HepG2 (cell line): ENCODE measurements around the gene GPR162. TPM values are rescaled to one million over a fixed set of nuclear protein-coding genes. Genes with fewer than 3 reads are reported as not detected.
A peak's percentile ranks its signal among the peaks of the same experiment; 100 is the strongest.

Source experiments
- ARNT2 ChIP-seq: sonication (generic); formaldehyde crosslinking; IDR thresholded peaks from 2 replicates; pipeline ENCODE4 v1.8.0; 2022; ENCODE audit warnings: mild to moderate bottlenecking, low read depth, missing genetic modification reagents, moderate library complexity
- BORCS8-MEF2B ChIP-seq: sonication (generic); formaldehyde crosslinking; IDR thresholded peaks from 2 replicates; pipeline ENCODE4 v1.8.0; 2022; ENCODE audit warnings: mild to moderate bottlenecking, missing genetic modification reagents
- CHCHD3 ChIP-seq: sonication (generic); formaldehyde crosslinking; IDR thresholded peaks from 2 replicates; pipeline ENCODE4 v1.8.0; 2022; ENCODE audit warnings: mild to moderate bottlenecking, missing genetic modification reagents, moderate library complexity
- HBP1 ChIP-seq: IDR thresholded peaks from 2 replicates; pipeline ENCODE4 v1.6.1; 2016; ENCODE audit warnings: low read depth, control low read depth
- NR2F6 ChIP-seq, 2 experiments: IDR thresholded peaks; 2 replicates each; pipeline ENCODE4 v1.6.1; 2016; ENCODE audit warnings: antibody characterized with exemption in 1 of 2, mild to moderate bottlenecking in 1 of 2
- PAF1 ChIP-seq: IDR thresholded peaks from 2 replicates; pipeline ENCODE4 v1.6.1; 2016; ENCODE audit warnings: missing genetic modification reagents, missing compliant biosample characterization
- PITX1 ChIP-seq: sonication (generic); formaldehyde crosslinking; IDR thresholded peaks from 2 replicates; pipeline ENCODE4 v1.5.1; 2020; ENCODE audit warnings: mild to moderate bottlenecking, missing genetic modification reagents
- RBM39 ChIP-seq: fragments of 200-400 bp; formaldehyde crosslinking; IDR thresholded peaks from one replicate; pipeline ENCODE4 v1.6.1; 2018; ENCODE audit warnings: antibody characterized with exemption, mild to moderate bottlenecking, low read depth, low read length; ENCODE audit not compliant: poor library complexity, severe bottlenecking
- SOX6 ChIP-seq, 2 experiments: fragments of 450-650 bp in 1 of 2; sonication (generic) in 1 of 2; formaldehyde crosslinking in 1 of 2; IDR thresholded peaks; 2 replicates each; pipeline versions ENCODE4 v1.4.0 to v1.6.1; 2017 to 2020; ENCODE audit warnings: antibody characterized with exemption in 1 of 2, mild to moderate bottlenecking in 1 of 2, missing genetic modification reagents in 1 of 2
- TGIF2 ChIP-seq: IDR thresholded peaks from 2 replicates; pipeline ENCODE4 v1.6.1; 2016; ENCODE audit warnings: control low read depth, missing compliant biosample characterization
- ZBTB8A ChIP-seq: sonication (generic); formaldehyde crosslinking; IDR thresholded peaks from 2 replicates; pipeline ENCODE4 v1.4.0; 2020; ENCODE audit warnings: mild to moderate bottlenecking, low read depth, missing genetic modification reagents, borderline replicate concordance
- ZNF567 ChIP-seq: sonication (generic); formaldehyde crosslinking; IDR thresholded peaks from 2 replicates; pipeline ENCODE4 v1.8.1; 2023; ENCODE audit warnings: mild to moderate bottlenecking, missing genetic modification reagents, borderline replicate concordance
- ZNF574 ChIP-seq: sonication (generic); formaldehyde crosslinking; IDR thresholded peaks from 2 replicates; pipeline ENCODE4 v1.4.0; 2020; ENCODE audit warnings: missing genetic modification reagents
- ZNF652 ChIP-seq: IDR thresholded peaks from 2 replicates; pipeline ENCODE4 v1.6.1; 2016; ENCODE audit warnings: low read depth, borderline replicate concordance
- ZNF770 ChIP-seq: sonication (generic); formaldehyde crosslinking; IDR thresholded peaks from 2 replicates; pipeline ENCODE4 v1.5.0; 2020; ENCODE audit warnings: mild to moderate bottlenecking, missing genetic modification reagents
- ZNF792 ChIP-seq: IDR thresholded peaks from 2 replicates; pipeline ENCODE4 v1.6.1; 2016
- polyA plus RNA-seq, 8 experiments: library from polyadenylated mRNA; depleted of rRNA in 3 of 8; stranded (reverse) in 7 of 8; unstranded in 1 of 8; fragments of >200 nt; fragmentation: Illumina TruSeq in 4 of 8; extraction: Trizol in 4 of 8; gene quantifications; 2 replicates each; pipeline versions ENCODE4 v1.2.1 to v1.2.3, GENCODE V29; 2011 to 2016; ENCODE audit warnings: low read depth in 4 of 8, missing spikeins in 1 of 8, mixed read lengths in 1 of 8; ENCODE audit not compliant: insufficient read depth in 1 of 8
- total RNA-seq, 5 experiments: library from RNA; depleted of rRNA; stranded (reverse); fragments of >200 nt; fragmentation: Illumina TruSeq; extraction: Trizol; gene quantifications; 2 replicates each; pipeline ENCODE4 v1.2.3, GENCODE V29; 2016; ENCODE audit warnings: low read depth in 1 of 5
- TF ChIP-seq, protein P1 (sequence below): IDR thresholded peaks from 2 replicates; pipeline ENCODE4 v1.6.1; 2016

GPR162 gene
- total and polyA plus RNA-seq, 2 of the 13 experiments (the other 11 are each of a cell fraction or from before 2014, with no cell fraction given): 0.08 TPM; not detected in 1

- TF ChIP-seq ZNF770 (CRISPR knock-in tag) (peak; percentile 48), PAF1 (CRISPR knock-in tag) (no peak), CHCHD3 (CRISPR knock-in tag) (peak; percentile 43; the same call in 1 of the 2 replicates), BORCS8-MEF2B (peak; percentile 85), NR2F6 (IDR thresholded peaks at IDR 0.05) (no peak), NR2F6 (CRISPR knock-in tag; IDR thresholded peaks at IDR 0.05) (peak; percentile 50; the same call in 1 of the 2 replicates), ZNF792 (CRISPR knock-in tag) (peak; percentile 82), ZNF652 (CRISPR knock-in tag) (no peak), ZBTB8A (CRISPR knock-in tag) (peak; percentile 23; the same call in 1 of the 2 replicates), RBM39 (peak; percentile 90), ZNF567 (CRISPR knock-in tag) (no peak), PITX1 (peak; percentile 45; the same call in 1 of the 2 replicates), TGIF2 (no peak), SOX6 (IDR thresholded peaks at IDR 0.05) (no peak), SOX6 (CRISPR knock-in tag; IDR thresholded peaks at IDR 0.05) (0 out of 2 replicates have a peak, but pooled peaks have one; percentile 24), HBP1 (CRISPR knock-in tag) (peak; percentile 61), ARNT2 (CRISPR knock-in tag) (peak; percentile 83), ZNF574 (CRISPR knock-in tag) (peak; percentile 41)
- TF ChIP-seq, protein P1, sequence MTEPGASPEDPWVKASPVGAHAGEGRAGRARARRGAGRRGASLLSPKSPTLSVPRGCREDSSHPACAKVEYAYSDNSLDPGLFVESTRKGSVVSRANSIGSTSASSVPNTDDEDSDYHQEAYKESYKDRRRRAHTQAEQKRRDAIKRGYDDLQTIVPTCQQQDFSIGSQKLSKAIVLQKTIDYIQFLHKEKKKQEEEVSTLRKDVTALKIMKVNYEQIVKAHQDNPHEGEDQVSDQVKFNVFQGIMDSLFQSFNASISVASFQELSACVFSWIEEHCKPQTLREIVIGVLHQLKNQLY (CRISPR knock-in tag): no peak
Observed at GRCh38 chr12:6867413-6868210, 46.0 kb downstream of the GPR162 start, which contains the start of gene TPI1 (continued).
